GM18508 (cell line): ENCODE results near the gene PNLIPRP1.

Source experiments
- ATAC-seq: cut with Tn5 transposase; IDR thresholded peaks from one replicate; pipeline ENCODE4 v1.9.1; 2021; ENCODE audit warnings: moderate number of reproducible peaks; ENCODE audit not compliant: insufficient read depth, unreplicated experiment

The PNLIPRP1 gene

GRCh38 chr10:116598329-116598728, 7.6 kb downstream of the PNLIPRP1 start:
- no peak for ATAC-seq

- no peak for ATAC-seq
These were observed 9.2 kb downstream of the PNLIPRP1 start for GRCh38 chr10:116599991-116600390.

GRCh38 chr10:116602648-116603400, 12.1 kb downstream of the PNLIPRP1 start:
- ATAC-seq: no peak

- no peak for ATAC-seq
These were observed 15.3 kb downstream of the PNLIPRP1 start for GRCh38 chr10:116606061-116606483.

DNA sequence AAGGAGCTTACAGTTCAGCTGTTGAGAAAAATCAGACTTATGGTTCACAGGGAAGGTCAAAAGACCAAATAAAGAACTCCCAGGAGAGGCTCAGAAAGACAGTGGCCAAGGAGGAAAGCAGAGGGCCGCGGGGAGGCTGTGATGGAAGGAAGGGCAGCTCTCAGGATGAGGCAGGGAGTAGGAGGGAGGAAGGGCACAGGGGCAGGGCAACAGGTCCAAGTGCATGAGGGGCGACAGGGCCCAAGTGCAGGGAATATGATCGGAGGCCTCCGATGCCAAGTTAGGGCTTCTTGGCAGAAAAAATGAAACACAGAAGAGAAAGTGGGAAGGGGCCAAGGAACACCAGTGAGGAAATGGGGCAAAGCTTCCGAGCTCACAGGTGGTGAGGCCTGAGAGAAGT, 16.6 kb downstream of the PNLIPRP1 start:
- ATAC-seq: no peak

GRCh38 chr10:116608686-116609594, 18.2 kb downstream of the PNLIPRP1 start:
- ATAC-seq: no peak

DNA sequence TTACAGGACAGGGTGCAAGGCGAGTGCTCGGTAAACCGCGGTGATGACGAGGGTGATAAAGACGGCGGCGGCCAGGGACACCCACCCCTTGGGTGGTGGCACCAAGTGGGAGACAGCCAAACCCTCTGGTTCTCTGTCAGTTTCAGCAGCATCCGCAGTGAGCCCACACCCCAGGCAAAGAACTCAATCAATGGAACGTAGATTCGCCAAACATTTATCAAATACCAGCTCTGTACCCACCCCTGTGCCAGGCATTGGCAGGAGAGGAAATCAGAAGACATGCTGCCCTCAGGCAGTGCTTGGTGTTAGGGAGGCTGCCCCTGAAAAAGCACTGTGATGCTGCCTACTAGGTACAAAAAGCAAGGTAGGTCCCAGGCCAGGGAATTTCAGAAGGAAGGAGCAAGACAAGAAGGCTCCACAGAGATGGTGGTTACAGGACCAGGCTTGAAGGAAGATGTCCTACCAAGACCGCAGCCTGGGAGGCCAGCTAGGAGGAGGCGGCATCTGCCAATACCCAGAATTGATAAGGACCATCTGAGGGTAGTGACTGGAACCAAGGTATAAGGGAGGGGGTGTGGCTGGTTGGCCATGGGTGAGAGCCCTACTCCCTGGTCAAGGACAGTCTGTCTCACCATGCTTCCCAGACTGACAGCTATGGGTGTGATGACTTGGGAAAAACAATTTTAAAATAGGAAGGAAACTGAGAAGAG, 19.8 kb downstream of the PNLIPRP1 start:
- ATAC-seq: no peak

DNA sequence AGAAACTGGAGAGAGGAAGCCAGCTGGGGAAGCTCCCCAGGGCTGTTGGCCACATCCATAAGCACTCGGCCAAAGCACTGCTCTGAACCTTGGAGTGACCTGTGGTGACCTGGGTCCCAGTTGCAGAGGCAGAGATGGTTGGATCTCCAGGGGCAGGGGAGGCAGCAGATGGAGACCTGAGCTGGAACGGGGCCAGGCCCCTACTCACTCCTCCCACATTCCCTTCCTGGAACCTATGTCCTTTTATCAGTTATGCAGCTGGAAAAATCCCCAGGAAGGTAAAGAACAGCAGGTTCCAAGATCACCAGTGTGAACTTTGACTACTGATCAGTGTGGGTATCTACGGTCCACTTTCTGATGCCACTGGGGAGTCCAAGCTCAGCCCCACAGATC, 20.4 kb downstream of the PNLIPRP1 start:
- ATAC-seq: no peak

- no peak for ATAC-seq
These were observed 21.5 kb downstream of the PNLIPRP1 start for GRCh38 chr10:116612107-116612769.

DNA sequence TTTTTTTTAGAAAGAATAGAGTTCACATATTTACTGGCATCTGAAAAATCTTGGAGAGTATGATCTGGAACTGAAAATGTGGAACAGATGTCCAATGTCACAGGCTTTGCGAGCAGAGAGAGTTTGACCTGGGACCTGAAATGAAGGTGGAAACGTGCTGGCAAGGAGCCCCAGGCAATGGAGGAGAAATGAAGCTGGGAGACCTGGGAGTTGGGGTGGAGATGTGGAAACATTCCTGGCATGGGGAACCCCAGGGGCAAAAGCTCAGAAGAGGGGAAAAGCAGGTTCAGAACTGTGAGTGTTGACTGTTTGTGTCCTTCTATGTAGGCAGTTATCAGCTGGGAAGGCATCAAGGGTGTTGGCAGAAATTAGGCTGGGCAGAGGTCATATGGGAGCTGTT, 22.7 kb downstream of the PNLIPRP1 start:
- ATAC-seq: no peak

- no peak for ATAC-seq
These were observed 24.0 kb downstream of the PNLIPRP1 start for GRCh38 chr10:116614796-116615195.

DNA sequence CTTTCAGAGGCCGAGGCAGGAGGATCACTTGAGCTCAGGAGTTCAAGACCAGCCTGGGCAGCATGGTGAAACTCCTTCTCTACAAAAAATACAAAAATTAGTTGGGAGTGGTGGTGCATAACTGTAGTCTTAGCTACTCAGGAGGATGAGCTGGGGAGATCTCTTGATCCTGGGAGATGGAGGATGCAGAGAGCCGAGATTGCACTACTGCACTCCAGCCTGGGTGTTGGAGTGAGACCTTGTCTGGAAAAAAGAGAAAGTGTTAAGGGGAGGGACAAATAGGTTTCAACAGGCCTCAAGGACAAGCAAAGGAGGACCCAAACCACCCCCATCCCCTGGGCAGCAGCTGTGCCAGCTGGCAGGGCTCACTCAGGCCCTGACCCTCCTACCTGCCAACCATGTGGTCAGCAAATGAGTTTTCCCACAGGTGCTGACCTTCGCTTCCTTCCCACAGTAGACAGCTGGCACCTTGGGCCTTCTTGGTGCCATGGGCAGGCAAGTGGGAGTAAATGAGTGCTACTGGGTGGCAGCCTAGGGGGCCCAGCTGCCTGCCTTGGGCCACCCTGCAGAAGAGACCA, 24.5 kb downstream of the PNLIPRP1 start:
- ATAC-seq: no peak

DNA sequence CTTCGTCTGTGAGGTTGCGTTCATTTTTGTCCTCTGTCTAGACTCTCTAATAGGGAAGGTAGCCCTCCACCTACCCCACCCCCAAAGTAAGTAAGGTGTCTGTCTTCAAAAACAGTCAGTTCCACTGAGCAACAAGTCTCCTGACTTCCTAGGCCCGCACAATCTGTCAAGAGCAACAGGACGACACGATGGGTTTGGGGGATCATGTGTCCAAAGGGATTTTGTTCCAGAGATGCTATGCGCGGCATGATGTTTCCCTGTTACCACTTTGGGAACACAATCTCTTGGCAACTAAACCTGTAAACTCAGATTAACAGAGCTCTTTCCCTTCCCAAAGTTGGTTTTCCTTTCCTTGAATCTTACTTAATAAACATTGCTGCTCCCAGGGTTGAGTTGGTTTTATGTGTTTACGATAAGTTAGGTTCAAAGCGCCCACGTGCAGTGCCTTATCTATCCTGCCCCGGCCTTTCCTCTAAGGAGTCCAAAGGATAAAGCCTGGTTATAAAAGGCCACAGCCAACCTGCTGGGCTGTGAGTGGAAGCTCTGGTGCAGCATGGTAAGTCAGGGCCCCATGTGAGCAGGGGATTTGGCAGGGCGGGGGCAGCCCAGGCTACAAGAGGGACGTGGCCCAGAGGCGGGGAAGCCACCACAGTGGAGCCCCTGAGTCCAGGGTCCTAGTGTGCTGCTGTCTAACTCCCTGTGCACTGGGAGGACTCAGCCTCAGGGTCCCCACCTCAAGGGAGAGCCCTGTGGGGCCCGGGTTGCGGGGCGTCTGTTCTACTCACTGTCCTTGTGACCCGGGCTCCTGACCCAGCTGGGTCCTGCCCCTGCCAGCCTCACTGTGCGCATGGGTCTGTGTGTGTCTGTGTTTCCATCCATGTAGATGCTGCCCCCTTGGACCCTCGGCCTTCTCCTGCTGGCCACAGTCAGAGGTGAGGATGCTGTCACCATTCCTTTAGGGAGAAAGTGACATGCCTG, 30.0 kb downstream of the PNLIPRP1 start, which contains the start of gene PNLIPRP2:
Gene PNLIPRP2 (plus strand): TSS at position 531 of the 978 bp plus-strand sequence.
- no peak for ATAC-seq

DNA sequence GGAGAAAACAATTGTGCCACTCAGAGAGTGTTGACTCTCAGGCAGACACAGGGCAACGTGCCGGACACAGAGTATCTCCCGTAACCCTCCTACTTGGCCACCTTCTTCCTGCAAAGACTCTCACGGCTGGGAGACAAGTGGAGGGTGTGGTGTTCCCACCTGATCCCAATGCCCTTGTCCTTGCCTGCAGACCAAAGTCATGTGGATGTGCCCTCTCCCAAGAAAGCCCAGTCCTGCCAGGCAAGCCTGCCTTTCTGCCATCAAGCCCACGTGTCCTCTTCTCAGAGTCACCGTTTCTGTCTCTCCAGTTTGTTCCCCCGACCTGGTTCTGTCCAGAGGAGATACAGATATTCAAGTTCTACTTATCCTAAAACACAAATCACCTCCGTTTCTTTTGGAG, 30.7 kb downstream of the PNLIPRP1 start:
- ATAC-seq: no peak

GRCh38 chr10:116621934-116622655, 31.3 kb downstream of the PNLIPRP1 start:
- no peak for ATAC-seq

DNA sequence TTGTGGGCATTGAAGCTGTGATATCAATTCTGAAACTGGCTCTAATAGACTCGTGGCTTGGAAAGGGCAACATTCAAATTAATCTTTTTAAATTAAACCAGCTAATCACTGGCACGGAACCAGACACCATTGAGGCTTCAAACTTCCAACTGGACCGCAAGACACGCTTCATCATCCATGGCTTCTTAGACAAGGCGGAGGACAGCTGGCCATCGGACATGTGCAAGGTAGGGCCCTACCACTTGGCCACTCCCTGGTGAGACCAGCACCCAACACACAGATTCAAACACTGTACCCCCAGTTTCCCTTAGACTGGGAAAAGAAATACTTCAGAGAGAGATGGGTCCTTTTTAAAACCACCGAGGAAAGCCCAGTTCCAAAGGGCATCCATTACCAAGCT, 35.1 kb downstream of the PNLIPRP1 start:
- ATAC-seq: no peak

DNA sequence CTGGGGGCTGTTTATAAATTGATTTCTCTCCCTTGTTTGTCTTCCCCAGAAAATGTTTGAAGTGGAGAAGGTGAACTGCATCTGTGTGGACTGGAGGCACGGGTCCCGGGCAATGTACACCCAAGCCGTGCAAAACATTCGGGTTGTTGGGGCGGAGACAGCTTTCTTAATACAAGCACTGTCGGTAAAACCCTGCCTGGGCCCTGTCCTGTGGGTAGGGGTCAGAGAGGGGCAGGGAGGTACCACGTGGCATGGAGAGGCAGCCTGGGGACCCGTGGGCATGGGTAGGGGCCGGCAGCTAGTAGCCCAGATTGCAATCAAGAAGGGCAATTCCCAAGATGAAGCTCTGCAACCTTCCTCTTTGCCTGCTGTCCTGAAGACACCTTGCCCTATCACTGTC, 36.1 kb downstream of the PNLIPRP1 start:
- ATAC-seq: no peak

GRCh38 chr10:116627386-116627933, 36.7 kb downstream of the PNLIPRP1 start:
- ATAC-seq: no peak
